ENCODE results near the gene CDON.

DNA sequence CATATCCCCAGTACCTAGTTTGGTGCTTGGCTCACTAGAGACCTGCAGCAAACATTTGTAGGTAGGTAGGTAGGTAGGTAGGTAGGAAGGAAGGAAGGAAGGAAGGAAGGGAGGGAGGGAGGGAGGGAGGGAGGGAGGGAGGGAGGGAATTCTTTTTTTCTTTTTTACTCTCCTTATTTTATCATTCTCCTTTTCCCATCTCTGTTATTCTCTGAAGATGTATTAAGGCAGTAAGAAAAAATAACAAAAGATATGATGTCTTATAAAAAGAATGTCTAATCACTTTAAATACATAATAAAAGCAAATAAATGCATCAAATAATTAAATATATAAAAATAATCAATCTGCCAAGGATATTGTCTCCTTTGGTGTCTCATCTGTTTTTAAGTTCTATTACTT is 88.4 kb downstream of the CDON start:
- TF ChIP-seq, protein P1, sequence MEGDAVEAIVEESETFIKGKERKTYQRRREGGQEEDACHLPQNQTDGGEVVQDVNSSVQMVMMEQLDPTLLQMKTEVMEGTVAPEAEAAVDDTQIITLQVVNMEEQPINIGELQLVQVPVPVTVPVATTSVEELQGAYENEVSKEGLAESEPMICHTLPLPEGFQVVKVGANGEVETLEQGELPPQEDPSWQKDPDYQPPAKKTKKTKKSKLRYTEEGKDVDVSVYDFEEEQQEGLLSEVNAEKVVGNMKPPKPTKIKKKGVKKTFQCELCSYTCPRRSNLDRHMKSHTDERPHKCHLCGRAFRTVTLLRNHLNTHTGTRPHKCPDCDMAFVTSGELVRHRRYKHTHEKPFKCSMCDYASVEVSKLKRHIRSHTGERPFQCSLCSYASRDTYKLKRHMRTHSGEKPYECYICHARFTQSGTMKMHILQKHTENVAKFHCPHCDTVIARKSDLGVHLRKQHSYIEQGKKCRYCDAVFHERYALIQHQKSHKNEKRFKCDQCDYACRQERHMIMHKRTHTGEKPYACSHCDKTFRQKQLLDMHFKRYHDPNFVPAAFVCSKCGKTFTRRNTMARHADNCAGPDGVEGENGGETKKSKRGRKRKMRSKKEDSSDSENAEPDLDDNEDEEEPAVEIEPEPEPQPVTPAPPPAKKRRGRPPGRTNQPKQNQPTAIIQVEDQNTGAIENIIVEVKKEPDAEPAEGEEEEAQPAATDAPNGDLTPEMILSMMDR (IDR thresholded peaks at IDR 0.05): no peak
- TF ChIP-seq EP300 (IDR thresholded peaks at IDR 0.05) (no peak), POLR2AphosphoS5 (IDR thresholded peaks at IDR 0.05) (no peak), POLR2A (IDR thresholded peaks at IDR 0.05) (no peak)
